B cell (primary cell): ENCODE data around the gene CCDC85C. TPM values are rescaled to one million over a fixed set of nuclear protein-coding genes. Genes with fewer than 3 reads are reported as not detected.

Experiments used
- ATAC-seq: fragments of 200-7000 bp; cut with Tn5 transposase; one replicate; pipeline ENCODE4 v1.10.0; 2021; ENCODE audit warnings: low read depth, mild to moderate bottlenecking, moderate number of reproducible peaks, moderate library complexity
- CTCF ChIA-PET: fragments of 350-600 bp; sonication (Branson Sonifier 250); formaldehyde crosslinking; loops from one replicate; lab custom pipeline; 2021; ENCODE audit warnings: antibody characterized with exemption, inconsistent platforms; lab: Charles Lee
- POLR2A ChIA-PET: fragments of 350-600 bp; sonication (Branson Sonifier 250); formaldehyde crosslinking; loops from one replicate; lab custom pipeline; 2021; ENCODE audit warnings: antibody characterized with exemption; lab: Charles Lee
- DNase-seq: peaks from one replicate; pipeline ENCODE4 v3.0.0; 2013
- H2AFZ ChIP-seq: 2 replicates; pipeline ENCODE4 v1.6.1; 2012; ENCODE audit warnings: mild to moderate bottlenecking, low read depth, low read length; ENCODE audit not compliant: insufficient read depth, poor library complexity, severe bottlenecking
- H3K27ac ChIP-seq, 2 donors: 1 replicate in 1 of 2; 2 replicates in 1 of 2; pipeline ENCODE4 v1.5.1; 2012 to 2013; ENCODE audit warnings: low read length in 2 of 2, mild to moderate bottlenecking in 2 of 2, moderate library complexity in 1 of 2
- H3K27me3 ChIP-seq, 4 experiments: fragments of 200-600 bp in 1 of 4; sonication (generic) in 1 of 4; replicated peaks in 1 of 4; 1 replicate in 2 of 4; 2 replicates in 2 of 4; pipeline versions ENCODE4 v1.6.1 to v1.7.0; 2013 to 2016; ENCODE audit warnings: low read length in 3 of 4, mild to moderate bottlenecking in 2 of 4, mixed read lengths in 1 of 4, moderate library complexity in 1 of 4; ENCODE audit not compliant: insufficient read depth in 4 of 4, control insufficient read depth in 3 of 4; ENCODE audit errors: control extremely low read depth in 1 of 4
- H3K36me3 ChIP-seq, 2 experiments: replicated peaks in 1 of 2; 1 replicate in 1 of 2; 2 replicates in 1 of 2; pipeline versions ENCODE4 v1.6.1 to v1.7.1; 2013; ENCODE audit warnings: low read length in 1 of 2; ENCODE audit not compliant: insufficient read depth in 2 of 2, control insufficient read depth in 1 of 2; ENCODE audit errors: control extremely low read depth in 1 of 2, extremely low read depth in 1 of 2
- H3K4me1 ChIP-seq, 2 donors: fragments of 200-600 bp in 1 of 2; sonication (generic) in 1 of 2; 1 replicate in 1 of 2; 2 replicates in 1 of 2; pipeline versions ENCODE4 v1.5.1 to v1.6.1; 2013 to 2017; ENCODE audit warnings: low read length in 2 of 2; ENCODE audit not compliant: control insufficient read depth in 2 of 2, insufficient read depth in 2 of 2
- H3K4me2 ChIP-seq: replicated peaks from 2 replicates; pipeline ENCODE3; 2012; ENCODE audit warnings: mild to moderate bottlenecking, low read depth, low read length; ENCODE audit not compliant: poor library complexity, severe bottlenecking
- H3K4me3 ChIP-seq, 5 experiments: fragments of 200-600 bp in 1 of 5; sonication (generic) in 1 of 5; 1 replicate in 3 of 5; 2 replicates in 2 of 5; pipeline versions ENCODE4 v1.5.1 to v1.7.0; 2011 to 2016; ENCODE audit warnings: low read length in 4 of 5, mild to moderate bottlenecking in 4 of 5, low read depth in 2 of 5, control low read depth in 1 of 5, moderate library complexity in 1 of 5; ENCODE audit not compliant: insufficient read depth in 1 of 5; ENCODE audit errors: control extremely low read depth in 1 of 5, extremely low read depth in 1 of 5
- H3K79me2 ChIP-seq: fragments of 200-600 bp; sonication (generic); one replicate; pipeline ENCODE4 v1.6.0; 2016; ENCODE audit warnings: low read length; ENCODE audit not compliant: control insufficient read depth, insufficient read depth
- H3K9ac ChIP-seq: fragments of 200-600 bp; sonication (generic); 2 replicates; pipeline ENCODE4 v1.6.1; 2017; ENCODE audit warnings: mild to moderate bottlenecking, low read length, moderate library complexity
- H3K9me3 ChIP-seq, 3 donors: one replicate each; pipeline versions ENCODE4 v1.6.1 to v1.7.1; 2013; ENCODE audit warnings: low read length in 2 of 3; ENCODE audit not compliant: control insufficient read depth in 2 of 3, insufficient read depth in 1 of 3; ENCODE audit errors: control extremely low read depth in 1 of 3
- H4K20me1 ChIP-seq: 2 replicates; pipeline ENCODE4 v1.6.0; 2012; ENCODE audit warnings: mild to moderate bottlenecking, low read length; ENCODE audit not compliant: insufficient read depth, control insufficient read depth, poor library complexity, severe bottlenecking
- H3K27ac Mint-ChIP-seq: one replicate; pipeline ENCODE4 v1.8.0; 2021; ENCODE audit warnings: mixed read lengths
- H3K27me3 Mint-ChIP-seq: one replicate; pipeline ENCODE4 v1.8.0; 2021; ENCODE audit warnings: mixed read lengths
- H3K4me1 Mint-ChIP-seq: one replicate; pipeline ENCODE4 v1.8.0; 2021; ENCODE audit warnings: mixed read lengths
- H3K4me3 Mint-ChIP-seq: one replicate; pipeline ENCODE4 v1.8.0; 2021; ENCODE audit warnings: mixed read lengths
- H3K9me3 Mint-ChIP-seq: one replicate; pipeline ENCODE4 v1.8.0; 2022; ENCODE audit warnings: mixed read lengths; ENCODE audit not compliant: insufficient read depth
- CTCF ChIP-seq: fragments of 200-600 bp; IDR thresholded peaks from one replicate; pipeline ENCODE4 v1.8.0; 2022; ENCODE audit warnings: antibody characterized with exemption, mild to moderate bottlenecking
- EZH2 ChIP-seq: IDR thresholded peaks from 2 replicates; pipeline ENCODE4 v1.6.1; 2012; ENCODE audit warnings: borderline replicate concordance, low read depth, mild to moderate bottlenecking, moderate library complexity, low read length; ENCODE audit not compliant: insufficient read depth, poor library complexity, severe bottlenecking
- WGBS: methylation state at CpG from one replicate; pipeline ENCODE4 v1.1.5; 2013; ENCODE audit warnings: missing lambda C conversion rate; ENCODE audit not compliant: insufficient coverage; 5-methylcytosine and 5-hydroxymethylcytosine counted together
- intact Hi-C: fragments of 100-400 bp; cut with micrococcal nuclease; formaldehyde crosslinking; loops from one replicate; pipeline ENCODE4 v1.10.0; 2022
- polyA plus RNA-seq: library from polyadenylated mRNA; depleted of rRNA; stranded (reverse); fragments of >200 nt; gene quantifications from 2 replicates; pipeline ENCODE4 v1.2.3, GENCODE V29; 2012
- total RNA-seq, 2 donors: library from RNA; stranded (reverse); fragments of 120-200 nt in 1 of 2; gene quantifications; 1 replicate in 1 of 2; 2 replicates in 1 of 2; pipeline versions ENCODE4 v1.2.3 to v1.2.4, GENCODE V29; 2013 to 2022

The CCDC85C gene
- total and polyA plus RNA-seq, 2 donors (not counting 1 experiment from before 2014, with no cell fraction given) = 0.52 to 2.7 TPM

GRCh38 chr14:99590746-99591555 lies 13.1 kb downstream of the CCDC85C start:
- Histone ChIP-seq H3K4me2 (no peak overlapping the region), H3K9me3 (no peaks in the 10 kb centered on the region), H3K4me3 (no peak overlapping the region), H3K36me3 (no peaks in the 10 kb centered on the region), H3K9ac (no peak overlapping the region), H3K79me2 (no peaks in the 10 kb centered on the region), H3K27ac (no peak overlapping the region), H3K27me3 (no peaks in the 10 kb centered on the region), H2AFZ (no peak overlapping the region), H3K4me1 (peaks cover 0 to 8% of the 10 kb centered on the region in 2 donors), H4K20me1 (no peaks in the 10 kb centered on the region)
- peaks cover 9% of the 10 kb centered on the region for H3K4me1 Mint-ChIP-seq
- H3K9me3 Mint-ChIP-seq = no peaks in the 10 kb centered on the region
- intact Hi-C loops = no loop called here
- ATAC-seq (no peak), DNase-seq (no peak)
- ChIA-PET POLR2A (no interaction called here), CTCF (no interaction called here)
- TF ChIP-seq EZH2 (no peak), CTCF (no peak)
- WGBS = 92% methylated on average over 27 of the region's 28 CpGs
- no peak overlapping the region for H3K27ac Mint-ChIP-seq
- H3K4me3 Mint-ChIP-seq = no peak overlapping the region
- H3K27me3 Mint-ChIP-seq = peaks cover 6% of the 10 kb centered on the region

GRCh38 chr14:99589651-99590530 lies 14.1 kb downstream of the CCDC85C start:
- Histone ChIP-seq H4K20me1 (no peaks in the 10 kb centered on the region), H3K36me3 (no peaks in the 10 kb centered on the region), H3K27me3 (no peaks in the 10 kb centered on the region), H3K4me1 (peaks cover 0 to 3% of the 10 kb centered on the region in 2 donors), H3K79me2 (no peaks in the 10 kb centered on the region), H3K4me2 (no peak overlapping the region), H3K27ac (no peak overlapping the region), H3K9ac (no peak overlapping the region), H3K9me3 (no peaks in the 10 kb centered on the region), H3K4me3 (no peak overlapping the region), H2AFZ (no peak overlapping the region)
- DNase-seq (no peak), ATAC-seq (no peak)
- no peak for TF ChIP-seq CTCF
- no peak for TF ChIP-seq EZH2
- no peak overlapping the region for H3K27ac Mint-ChIP-seq
- WGBS = 76% methylated on average over 12 of the region's 17 CpGs
- intact Hi-C loops = no loop called here
- H3K4me1 Mint-ChIP-seq = peaks cover 3% of the 10 kb centered on the region
- H3K27me3 Mint-ChIP-seq = peaks cover 6% of the 10 kb centered on the region
- H3K4me3 Mint-ChIP-seq = no peak overlapping the region
- H3K9me3 Mint-ChIP-seq = no peaks in the 10 kb centered on the region
- POLR2A ChIA-PET = no interaction called here
- CTCF ChIA-PET = no interaction called here
